CD4-positive, alpha-beta memory T cell (primary cell): ENCODE data around the gene TYW3. TPM values are rescaled to one million over a fixed set of nuclear protein-coding genes. Genes with fewer than 3 reads are reported as not detected.

Experiments used
- CTCF ChIA-PET: fragments of 350-600 bp; sonication (Branson Sonifier 250); formaldehyde crosslinking; loops from one replicate; lab custom pipeline; 2021; ENCODE audit warnings: inconsistent platforms; ENCODE audit not compliant: partially characterized antibody; lab: Charles Lee
- POLR2A ChIA-PET: fragments of 350-600 bp; sonication (Branson Sonifier 250); formaldehyde crosslinking; loops from one replicate; lab custom pipeline; 2021; ENCODE audit not compliant: partially characterized antibody; lab: Charles Lee
- DNase-seq, 5 donors: peaks; one replicate each; pipeline versions ENCODE4 v3.0.0 to v3.0.0-alpha.2; 2020 to 2022; ENCODE audit warnings: mixed read lengths in 1 of 5
- H3K27ac ChIP-seq: one replicate; pipeline ENCODE4 v1.7.0; 2013; ENCODE audit warnings: low read depth, low read length
- H3K27me3 ChIP-seq: 2 replicates; pipeline ENCODE4 v1.7.0; 2013; ENCODE audit warnings: mild to moderate bottlenecking, low read length, moderate library complexity; ENCODE audit not compliant: insufficient read depth
- H3K36me3 ChIP-seq: 2 replicates; pipeline ENCODE4 v1.7.0; 2013; ENCODE audit warnings: mild to moderate bottlenecking, low read length, moderate library complexity; ENCODE audit not compliant: insufficient read depth
- H3K4me1 ChIP-seq: 2 replicates; pipeline ENCODE4 v1.7.0; 2013; ENCODE audit warnings: mild to moderate bottlenecking, low read length, moderate library complexity; ENCODE audit not compliant: insufficient read depth
- H3K4me3 ChIP-seq, 2 donors: one replicate each; pipeline ENCODE4 v1.7.0; 2013; ENCODE audit warnings: low read length in 2 of 2, mild to moderate bottlenecking in 1 of 2
- H3K9me3 ChIP-seq, 2 donors: one replicate each; pipeline ENCODE4 v1.7.0; 2013; ENCODE audit warnings: low read length in 2 of 2, control low read depth in 1 of 2; ENCODE audit not compliant: control insufficient read depth in 1 of 2
- H3K27ac Mint-ChIP-seq, 7 donors: one replicate each; pipeline ENCODE4 v1.8.0; 2020 to 2021; ENCODE audit warnings: mixed read lengths in 7 of 7, mild to moderate bottlenecking in 6 of 7, inconsistent platforms in 3 of 7, moderate library complexity in 3 of 7
- H3K27me3 Mint-ChIP-seq, 2 donors: one replicate each; pipeline ENCODE4 v1.8.0; 2020 to 2021; ENCODE audit warnings: mixed read lengths in 2 of 2
- H3K36me3 Mint-ChIP-seq, 2 donors: one replicate each; pipeline ENCODE4 v1.8.0; 2020 to 2021; ENCODE audit warnings: mixed read lengths in 2 of 2, inconsistent platforms in 1 of 2, mild to moderate bottlenecking in 1 of 2
- H3K4me1 Mint-ChIP-seq, 4 donors: one replicate each; pipeline ENCODE4 v1.8.0; 2020 to 2021; ENCODE audit warnings: mixed read lengths in 4 of 4, mild to moderate bottlenecking in 1 of 4
- H3K4me3 Mint-ChIP-seq, 8 donors: one replicate each; pipeline ENCODE4 v1.8.0; 2020 to 2021; ENCODE audit warnings: mixed read lengths in 8 of 8, mild to moderate bottlenecking in 7 of 8, moderate library complexity in 6 of 8, inconsistent platforms in 3 of 8
- H3K9me3 Mint-ChIP-seq, 8 donors: one replicate each; pipeline ENCODE4 v1.8.0; 2020 to 2021; ENCODE audit warnings: mixed read lengths in 8 of 8, mild to moderate bottlenecking in 5 of 8, inconsistent platforms in 3 of 8, moderate library complexity in 1 of 8
- intact Hi-C: fragments of 100-400 bp; cut with micrococcal nuclease; formaldehyde crosslinking; loops from one replicate; pipeline ENCODE4 v1.15.1; 2023
- polyA plus RNA-seq, 2 donors: library from polyadenylated mRNA; unstranded; fragments of 300-500 nt; fragmentation: Illumina TruSeq; gene quantifications; one replicate each; pipeline ENCODE4 v1.2.3, GENCODE V29; 2021
- total RNA-seq, 2 experiments: library from RNA; stranded (reverse); gene quantifications; one replicate each; pipeline ENCODE4 v1.2.3, GENCODE V29; 2021

The TYW3 gene
- total RNA-seq: 10 to 100 TPM; 17.0 to 19.9 TPM
- 10 to 100 TPM in 1 of 2 donors, 1 to 10 TPM in 1; 7.3 to 12.9 TPM for polyA plus RNA-seq

GRCh38 chr1:74732960-74733603, at the start of gene TYW3, which contains the start of gene CRYZ:
TSS of gene TYW3 (plus strand) at chr1:74733152. CDS start at chr1:74733245, 93 bp downstream.
TSS of gene CRYZ (minus strand) at chr1:74733050. CDS start at chr1:74724821, 8,229 bp downstream.
- peak; percentile 82 to 87 (median 84) for DNase-seq
- H3K27me3 ChIP-seq: no peaks in the 10 kb centered on the region
- peak within 1 kb of the TSS; percentile 88 to 89 for H3K4me3 ChIP-seq
- intact Hi-C loops: loop anchor here (1.0 to 10.0 kb wide), 4 partner anchors 32 to 1052 kb away; partner anchors contain the start of genes FPGT, LRRIQ3 and RABGGTB
- CTCF ChIA-PET: interaction anchor here (1.0 to 4.4 kb wide), 10 partner anchors 11 to 535 kb away, joined by 3 to 42 read pairs (median 6); partner anchors contain the start of genes FPGT and LRRIQ3
- no peaks in the 10 kb centered on the region for H3K9me3 Mint-ChIP-seq
- H3K27ac ChIP-seq: peak within 1 kb of the TSS; percentile 75
- peak within 1 kb of the TSS; percentile 85 to 99 (median 96) for H3K27ac Mint-ChIP-seq
- peaks cover 40% of the 10 kb centered on the region for H3K4me1 ChIP-seq
- POLR2A ChIA-PET: interaction anchor here (1.0 to 2.2 kb wide), 6 partner anchors 8 to 1053 kb away, joined by 3 to 15 read pairs (median 4); partner anchors contain the start of genes FPGT, LRRIQ3 and RABGGTB
- H3K9me3 ChIP-seq: no peaks in the 10 kb centered on the region
- H3K36me3 Mint-ChIP-seq: peaks cover 18 to 44% of the 10 kb centered on the region in 2 donors
- H3K4me3 Mint-ChIP-seq: peak within 1 kb of the TSS; percentile 93 to 100 (median 96)
- H3K4me1 Mint-ChIP-seq: peaks cover 34 to 50% (median 44%) of the 10 kb centered on the region in 4 donors
- peaks cover 13% of the 10 kb centered on the region for H3K36me3 ChIP-seq
- H3K27me3 Mint-ChIP-seq: no peaks in the 10 kb centered on the region

GRCh38 chr1:74683656-74684055, 49.3 kb upstream of the TYW3 start:
- POLR2A ChIA-PET: no interaction called here

GRCh38 chr1:74684301-74684700, 48.7 kb upstream of the TYW3 start:
- no peak overlapping the region for H3K27ac ChIP-seq
- intact Hi-C loops: loop anchor here (10.0 kb wide), 1 partner anchor 680 kb away; no protein-coding TSS in a partner anchor
- no peaks in the 10 kb centered on the region for H3K36me3 Mint-ChIP-seq
- no peak overlapping the region for H3K27ac Mint-ChIP-seq
- H3K27me3 Mint-ChIP-seq: peaks cover 1 to 8% of the 10 kb centered on the region in 2 donors
- ChIA-PET POLR2A (no interaction called here), CTCF (no interaction called here)
- H3K4me1 ChIP-seq: no peaks in the 10 kb centered on the region
- H3K4me3 ChIP-seq: no peak overlapping the region
- no peaks in the 10 kb centered on the region for H3K4me1 Mint-ChIP-seq
- no peak for DNase-seq
- H3K4me3 Mint-ChIP-seq: no peak overlapping the region
- H3K9me3 ChIP-seq: no peaks in the 10 kb centered on the region
- H3K27me3 ChIP-seq: no peaks in the 10 kb centered on the region
- H3K9me3 Mint-ChIP-seq: no peaks in the 10 kb centered on the region
- H3K36me3 ChIP-seq: no peaks in the 10 kb centered on the region

More at GRCh38 chr1:74683656-74684055, 49.3 kb upstream of the TYW3 start:
- Histone ChIP-seq H3K4me3 (no peak overlapping the region), H3K4me1 (no peaks in the 10 kb centered on the region), H3K36me3 (no peaks in the 10 kb centered on the region), H3K27ac (no peak overlapping the region), H3K9me3 (no peaks in the 10 kb centered on the region), H3K27me3 (no peaks in the 10 kb centered on the region)
- no peak overlapping the region for H3K4me3 Mint-ChIP-seq
- CTCF ChIA-PET: no interaction called here
- no peak overlapping the region for H3K27ac Mint-ChIP-seq
- no peaks in the 10 kb centered on the region for H3K9me3 Mint-ChIP-seq
- H3K4me1 Mint-ChIP-seq: no peaks in the 10 kb centered on the region
- peaks cover 1 to 8% of the 10 kb centered on the region in 2 donors for H3K27me3 Mint-ChIP-seq
- intact Hi-C loops: loop anchor here (10.0 kb wide), 1 partner anchor 679 kb away; no protein-coding TSS in a partner anchor
- DNase-seq: no peak
- no peaks in the 10 kb centered on the region for H3K36me3 Mint-ChIP-seq

- Mint-ChIP-seq H3K27ac (no peak overlapping the region), H3K9me3 (no peaks in the 10 kb centered on the region), H3K4me1 (peaks cover 0 to 4% (median under 1%) of the 10 kb centered on the region in 4 donors), H3K27me3 (peaks cover 1 to 6% of the 10 kb centered on the region in 2 donors), H3K4me3 (no peak overlapping the region), H3K36me3 (no peaks in the 10 kb centered on the region)
- CTCF ChIA-PET: no interaction called here
- POLR2A ChIA-PET: no interaction called here
- H3K4me3 ChIP-seq: no peak overlapping the region
- DNase-seq: no peak
- no peaks in the 10 kb centered on the region for H3K9me3 ChIP-seq
- no peaks in the 10 kb centered on the region for H3K27me3 ChIP-seq
- H3K36me3 ChIP-seq: no peaks in the 10 kb centered on the region
- intact Hi-C loops: loop anchor here (10.0 kb wide), 1 partner anchor 682 kb away; no protein-coding TSS in a partner anchor
- H3K4me1 ChIP-seq: no peaks in the 10 kb centered on the region
- H3K27ac ChIP-seq: no peak overlapping the region
These were observed 46.0 kb upstream of the TYW3 start for GRCh38 chr1:74686928-74687327.

- intact Hi-C loops: loop anchor here (2.0 to 10.0 kb wide), 2 partner anchors 43 to 685 kb away; partner anchors contain the start of genes CRYZ and TYW3
- H3K4me1 Mint-ChIP-seq: peaks cover 0 to 4% (median under 1%) of the 10 kb centered on the region in 4 donors
- Histone ChIP-seq H3K27me3 (no peaks in the 10 kb centered on the region), H3K9me3 (no peaks in the 10 kb centered on the region), H3K4me3 (no peak overlapping the region), H3K36me3 (no peaks in the 10 kb centered on the region), H3K4me1 (no peaks in the 10 kb centered on the region), H3K27ac (no peak overlapping the region)
- POLR2A ChIA-PET: no interaction called here
- peak overlapping the region in 1 of 7 donors; percentile 58 for H3K27ac Mint-ChIP-seq
- H3K36me3 Mint-ChIP-seq: no peaks in the 10 kb centered on the region
- no peak overlapping the region for H3K4me3 Mint-ChIP-seq
- peak in 4 of 5 donors; percentile 24 to 47 (median 42) for DNase-seq
- CTCF ChIA-PET: interaction anchor here (0.7 to 2.7 kb wide), 21 partner anchors 9 to 306 kb away, joined by 3 to 18 read pairs (median 4); partner anchors contain the start of genes CRYZ and TYW3
- H3K27me3 Mint-ChIP-seq: peaks cover 1 to 2% of the 10 kb centered on the region in 2 donors
- no peaks in the 10 kb centered on the region for H3K9me3 Mint-ChIP-seq
These were observed 43.2 kb upstream of the TYW3 start for GRCh38 chr1:74689621-74690363.

GRCh38 chr1:74690364-74690696, 42.6 kb upstream of the TYW3 start:
- intact Hi-C loops: loop anchor here (2.0 kb wide), 1 partner anchor 42 kb away; the partner anchor contains the start of genes CRYZ and TYW3
- H3K9me3 ChIP-seq: no peaks in the 10 kb centered on the region
- Mint-ChIP-seq H3K4me1 (peaks cover 0 to 4% (median under 1%) of the 10 kb centered on the region in 4 donors), H3K4me3 (no peak overlapping the region), H3K9me3 (no peaks in the 10 kb centered on the region), H3K36me3 (no peaks in the 10 kb centered on the region), H3K27ac (peak overlapping the region in 1 of 7 donors; percentile 25), H3K27me3 (no peaks in the 10 kb centered on the region)
- no peak overlapping the region for H3K27ac ChIP-seq
- H3K27me3 ChIP-seq: no peaks in the 10 kb centered on the region
- no peak for DNase-seq
- CTCF ChIA-PET: interaction anchor here (1.2 to 2.7 kb wide), 9 partner anchors 10 to 93 kb away, joined by 3 to 18 read pairs (median 6); partner anchors contain the start of genes CRYZ and TYW3
- POLR2A ChIA-PET: no interaction called here
- no peaks in the 10 kb centered on the region for H3K4me1 ChIP-seq
- no peak overlapping the region for H3K4me3 ChIP-seq
- H3K36me3 ChIP-seq: no peaks in the 10 kb centered on the region
